ENCODE results near the gene DUSP18.
"Not testable (repeated sequence)": the region's sequence is repeated elsewhere in the genome, so short reads cannot be mapped to it uniquely, and the experiment has no call there.

GRCh38 chr22:30631469-30631868, 36.2 kb downstream of the DUSP18 start:
- TF ChIP-seq HMBOX1 (IDR thresholded peaks at IDR 0.05); SIN3B (IDR thresholded peaks at IDR 0.05; ENCODE audit: low read depth); REST (IDR thresholded peaks at IDR 0.05; ENCODE audit: borderline replicate concordance); REST (CRISPR knock-in tag; IDR thresholded peaks at IDR 0.05; ENCODE audit: low read depth); ZNF239 (CRISPR knock-in tag; IDR thresholded peaks at IDR 0.05): not testable (repeated sequence)

Measured in K562 (cell line).